ENCODE data around the gene STK11.

GRCh38 chr19:1257475-1258162 lies 52.0 kb downstream of the STK11 start:
- TF ChIP-seq EZH2 (IDR thresholded peaks at IDR 0.05; ENCODE audit: insufficient read depth, poor library complexity, severe bottlenecking) (no peak), EZH2phosphoT487 (IDR thresholded peaks at IDR 0.05; ENCODE audit: insufficient read depth, low read depth) (no peak)

Measured in GM23248 (cell line).